ENCODE measurements around the gene C19orf85.

Gene C19orf85

GRCh38 chr19:55435020-55435419 is 29.5 kb downstream of the C19orf85 start:
- Histone ChIP-seq H3K27ac (replicated peaks; ENCODE audit: low read length) (no peak overlapping the region), H4K91ac (ENCODE audit: low read depth, low read length, poor library complexity) (no peak overlapping the region), H2BK15ac (ENCODE audit: low read length) (no peak overlapping the region), H3K23ac (ENCODE audit: low read depth, low read length, poor library complexity) (peak overlapping the region; percentile 93), H3K36me3 (replicated peaks in 1 of 2; ENCODE audit: control insufficient read depth in 2 of 2, insufficient read depth in 2 of 2, low read length in 2 of 2) (no peaks in the 10 kb centered on the region), H3K4me2 (ENCODE audit: insufficient read depth, low read length, poor library complexity, severe bottlenecking) (no peak overlapping the region), H3K18ac (ENCODE audit: low read length) (no peak overlapping the region), H3K9ac (ENCODE audit: low read depth, low read length, poor library complexity) (peak overlapping the region; percentile 88), H3K14ac (ENCODE audit: low read length) (peak overlapping the region; percentile 56), H3K4me3 (ENCODE audit: low read length in 2 of 2) (peak overlapping the region in 1 of 2 donors; percentile 71), H3K4ac (ENCODE audit: low read length) (peak overlapping the region; percentile 76), H2AK5ac (ENCODE audit: low read depth, low read length) (no peak overlapping the region), H3K4me1 (ENCODE audit: control insufficient read depth in 2 of 2, insufficient read depth in 1 of 2, low read depth in 1 of 2, low read length in 2 of 2) (no peaks in the 10 kb centered on the region), H4K8ac (ENCODE audit: low read depth, low read length) (peak overlapping the region; percentile 92), H2BK12ac (ENCODE audit: low read length) (peak overlapping the region; percentile 16), H2BK120ac (ENCODE audit: low read depth, low read length) (no peak overlapping the region), H3K79me1 (ENCODE audit: low read depth, low read length) (peaks cover 4% of the 10 kb centered on the region), H3K27me3 (ENCODE audit: control insufficient read depth in 3 of 3, insufficient read depth in 3 of 3, low read depth in 1 of 3, low read length in 3 of 3) (peaks cover 0 to 29% (median 17%) of the 10 kb centered on the region in 3 experiments), H2AFZ (ENCODE audit: low read length) (no peak overlapping the region), H2BK5ac (ENCODE audit: low read length) (no peak overlapping the region), H3K9me3 (replicated peaks in 1 of 2; ENCODE audit: control insufficient read depth in 2 of 2, insufficient read depth in 1 of 2, low read depth in 1 of 2, low read length in 2 of 2) (peaks cover 0 to 17% of the 10 kb centered on the region in 2 donors)
- 100% methylated on average over 4 of the region's 4 CpGs; no CpG with 5 or more reads in 1 of the 2 donors for WGBS, 2 donors (ENCODE audit: extremely low coverage in 2 of 2, insufficient read length in 2 of 2, insufficient replicate concordance in 1 of 2)
- DNase-seq (ENCODE audit: low spot score) = no peak

- no peaks in the 10 kb centered on the region for H3K36me3 ChIP-seq (replicated peaks in 1 of 2; ENCODE audit: control insufficient read depth in 2 of 2, insufficient read depth in 2 of 2, low read length in 2 of 2)
- peak overlapping the region; percentile 47 for H3K14ac ChIP-seq (ENCODE audit: low read length)
- no peak overlapping the region for H3K18ac ChIP-seq (ENCODE audit: low read length)
- peaks cover 4% of the 10 kb centered on the region for H3K79me1 ChIP-seq (ENCODE audit: low read depth, low read length)
- no peak overlapping the region for H3K27ac ChIP-seq (replicated peaks; ENCODE audit: low read length)
- H3K4me3 ChIP-seq (ENCODE audit: low read length in 2 of 2) = peak overlapping the region in 1 of 2 donors; percentile 71
- no peak for DNase-seq (ENCODE audit: low spot score)
- H2AK5ac ChIP-seq (ENCODE audit: low read depth, low read length) = no peak overlapping the region
- H2BK5ac ChIP-seq (ENCODE audit: low read length) = no peak overlapping the region
- H3K9ac ChIP-seq (ENCODE audit: low read depth, low read length, poor library complexity) = peak overlapping the region; percentile 88
- H2AFZ ChIP-seq (ENCODE audit: low read length) = no peak overlapping the region
- WGBS, 2 donors (ENCODE audit: extremely low coverage in 2 of 2, insufficient read length in 2 of 2, insufficient replicate concordance in 1 of 2) = 100% methylated on average over 4 of the region's 4 CpGs; no CpG with 5 or more reads in 1 of the 2 donors
- no peaks in the 10 kb centered on the region for H3K4me1 ChIP-seq (ENCODE audit: control insufficient read depth in 2 of 2, insufficient read depth in 1 of 2, low read depth in 1 of 2, low read length in 2 of 2)
- H4K8ac ChIP-seq (ENCODE audit: low read depth, low read length) = peak overlapping the region; percentile 92
- H3K23ac ChIP-seq (ENCODE audit: low read depth, low read length, poor library complexity) = peak overlapping the region; percentile 93
- no peak overlapping the region for H3K4me2 ChIP-seq (ENCODE audit: insufficient read depth, low read length, poor library complexity, severe bottlenecking)
- no peak overlapping the region for H2BK15ac ChIP-seq (ENCODE audit: low read length)
- H4K91ac ChIP-seq (ENCODE audit: low read depth, low read length, poor library complexity) = no peak overlapping the region
- H3K27me3 ChIP-seq (ENCODE audit: control insufficient read depth in 3 of 3, insufficient read depth in 3 of 3, low read depth in 1 of 3, low read length in 3 of 3) = peaks cover 0 to 25% (median 13%) of the 10 kb centered on the region in 3 experiments
- peaks cover 0 to 17% of the 10 kb centered on the region in 2 donors for H3K9me3 ChIP-seq (replicated peaks in 1 of 2; ENCODE audit: control insufficient read depth in 2 of 2, insufficient read depth in 1 of 2, low read depth in 1 of 2, low read length in 2 of 2)
- no peak overlapping the region for H2BK12ac ChIP-seq (ENCODE audit: low read length)
- no peak overlapping the region for H2BK120ac ChIP-seq (ENCODE audit: low read depth, low read length)
- H3K4ac ChIP-seq (ENCODE audit: low read length) = peak overlapping the region; percentile 76
Measured at GRCh38 chr19:55434356-55434919, 30.1 kb downstream of the C19orf85 start.

GRCh38 chr19:55433292-55433691 is 31.3 kb downstream of the C19orf85 start:
- Histone ChIP-seq H3K4me1 (ENCODE audit: control insufficient read depth in 2 of 2, insufficient read depth in 1 of 2, low read depth in 1 of 2, low read length in 2 of 2) (no peaks in the 10 kb centered on the region), H3K27me3 (ENCODE audit: control insufficient read depth in 3 of 3, insufficient read depth in 3 of 3, low read depth in 1 of 3, low read length in 3 of 3) (peaks cover 0 to 13% (median 2%) of the 10 kb centered on the region in 3 experiments), H2AFZ (ENCODE audit: low read length) (no peak overlapping the region), H2AK5ac (ENCODE audit: low read depth, low read length) (no peak overlapping the region), H3K79me1 (ENCODE audit: low read depth, low read length) (peaks cover 4% of the 10 kb centered on the region), H3K9ac (ENCODE audit: low read depth, low read length, poor library complexity) (no peak overlapping the region), H3K9me3 (replicated peaks in 1 of 2; ENCODE audit: control insufficient read depth in 2 of 2, insufficient read depth in 1 of 2, low read depth in 1 of 2, low read length in 2 of 2) (peaks cover 0 to 15% of the 10 kb centered on the region in 2 donors), H2BK120ac (ENCODE audit: low read depth, low read length) (no peak overlapping the region), H3K4me2 (ENCODE audit: insufficient read depth, low read length, poor library complexity, severe bottlenecking) (no peak overlapping the region), H4K8ac (ENCODE audit: low read depth, low read length) (no peak overlapping the region), H2BK15ac (ENCODE audit: low read length) (no peak overlapping the region), H3K23ac (ENCODE audit: low read depth, low read length, poor library complexity) (no peak overlapping the region), H3K27ac (replicated peaks; ENCODE audit: low read length) (no peak overlapping the region), H3K4ac (ENCODE audit: low read length) (no peak overlapping the region), H2BK12ac (ENCODE audit: low read length) (no peak overlapping the region), H2BK5ac (ENCODE audit: low read length) (no peak overlapping the region), H3K18ac (ENCODE audit: low read length) (no peak overlapping the region), H4K91ac (ENCODE audit: low read depth, low read length, poor library complexity) (no peak overlapping the region), H3K36me3 (replicated peaks in 1 of 2; ENCODE audit: control insufficient read depth in 2 of 2, insufficient read depth in 2 of 2, low read length in 2 of 2) (no peaks in the 10 kb centered on the region), H3K4me3 (ENCODE audit: low read length in 2 of 2) (no peak overlapping the region), H3K14ac (ENCODE audit: low read length) (no peak overlapping the region)
- DNase-seq (ENCODE audit: low spot score) = no peak
- no CpG with 5 or more reads among the region's 48 CpGs for WGBS, 2 donors (ENCODE audit: extremely low coverage in 2 of 2, insufficient read length in 2 of 2, insufficient replicate concordance in 1 of 2)

GRCh38 chr19:55432241-55432959 is 32.2 kb downstream of the C19orf85 start:
- no peak overlapping the region for H3K4ac ChIP-seq (ENCODE audit: low read length)
- no peak overlapping the region for H2BK12ac ChIP-seq (ENCODE audit: low read length)
- no peak overlapping the region for H2BK5ac ChIP-seq (ENCODE audit: low read length)
- H3K4me3 ChIP-seq (ENCODE audit: low read length in 2 of 2) = no peak overlapping the region
- H3K4me2 ChIP-seq (ENCODE audit: insufficient read depth, low read length, poor library complexity, severe bottlenecking) = no peak overlapping the region
- H3K36me3 ChIP-seq (replicated peaks in 1 of 2; ENCODE audit: control insufficient read depth in 2 of 2, insufficient read depth in 2 of 2, low read length in 2 of 2) = no peaks in the 10 kb centered on the region
- H3K9ac ChIP-seq (ENCODE audit: low read depth, low read length, poor library complexity) = no peak overlapping the region
- H3K23ac ChIP-seq (ENCODE audit: low read depth, low read length, poor library complexity) = no peak overlapping the region
- H3K9me3 ChIP-seq (replicated peaks in 1 of 2; ENCODE audit: control insufficient read depth in 2 of 2, insufficient read depth in 1 of 2, low read depth in 1 of 2, low read length in 2 of 2) = peaks cover 0 to 15% of the 10 kb centered on the region in 2 donors
- DNase-seq (ENCODE audit: low spot score) = no peak
- H2BK15ac ChIP-seq (ENCODE audit: low read length) = no peak overlapping the region
- no peak overlapping the region for H3K14ac ChIP-seq (ENCODE audit: low read length)
- H3K27ac ChIP-seq (replicated peaks; ENCODE audit: low read length) = no peak overlapping the region
- H3K79me1 ChIP-seq (ENCODE audit: low read depth, low read length) = peaks cover 2% of the 10 kb centered on the region
- no peaks in the 10 kb centered on the region for H3K4me1 ChIP-seq (ENCODE audit: control insufficient read depth in 2 of 2, insufficient read depth in 1 of 2, low read depth in 1 of 2, low read length in 2 of 2)
- WGBS, 2 donors (ENCODE audit: extremely low coverage in 2 of 2, insufficient read length in 2 of 2, insufficient replicate concordance in 1 of 2) = no CpG with 5 or more reads among the region's 14 CpGs
- H2BK120ac ChIP-seq (ENCODE audit: low read depth, low read length) = no peak overlapping the region
- no peak overlapping the region for H4K8ac ChIP-seq (ENCODE audit: low read depth, low read length)
- no peak overlapping the region for H2AK5ac ChIP-seq (ENCODE audit: low read depth, low read length)
- H3K18ac ChIP-seq (ENCODE audit: low read length) = no peak overlapping the region
- H4K91ac ChIP-seq (ENCODE audit: low read depth, low read length, poor library complexity) = no peak overlapping the region
- no peak overlapping the region for H2AFZ ChIP-seq (ENCODE audit: low read length)
- peaks cover 0 to 11% (median 0%) of the 10 kb centered on the region in 3 experiments for H3K27me3 ChIP-seq (ENCODE audit: control insufficient read depth in 3 of 3, insufficient read depth in 3 of 3, low read depth in 1 of 3, low read length in 3 of 3)

All from neuronal stem cell (in vitro differentiated cells).